Stimulated activated CD4-positive, alpha-beta T cell treated with anti-CD3 and anti-CD28 coated beads, TNF-alpha, amount 100 ng/mL, for 24 hours (primary cell): ENCODE data around the gene WDR77.

Source experiments
- DNase-seq, 3 experiments: peaks; one replicate each; pipeline ENCODE4 v3.0.0-alpha.2; 2020; ENCODE audit warnings: low read depth in 3 of 3

Gene WDR77

GRCh38 chr1:111448918-111449702 is at the start of gene WDR77, which contains the start of gene ATP5PB:
TSS of gene WDR77 (minus strand) at chr1:111449256. CDS start at chr1:111449169, 87 bp downstream.
TSS of gene ATP5PB (plus strand) at chr1:111449464. CDS start at chr1:111449542, 78 bp downstream.
- peak; percentile 79 to 87 (median 87) for DNase-seq

GRCh38 chr1:111497592-111497991 is 48.5 kb upstream of the WDR77 start:
- DNase-seq: no peak

GRCh38 chr1:111496398-111496797 is 47.3 kb upstream of the WDR77 start:
- DNase-seq: no peak

GRCh38 chr1:111491070-111491469 is 42.0 kb upstream of the WDR77 start:
- DNase-seq: no peak

GRCh38 chr1:111490220-111490619 is 41.2 kb upstream of the WDR77 start:
- DNase-seq: no peak

- no peak for DNase-seq
Measured at GRCh38 chr1:111489604-111490003, 40.5 kb upstream of the WDR77 start.

GRCh38 chr1:111488669-111489068 is 39.6 kb upstream of the WDR77 start:
- no peak for DNase-seq

- no peak for DNase-seq
Measured at GRCh38 chr1:111487133-111487532, 38.1 kb upstream of the WDR77 start.

- no peak for DNase-seq
Measured at GRCh38 chr1:111486431-111486830, 37.4 kb upstream of the WDR77 start.

- DNase-seq: no peak
Measured at GRCh38 chr1:111484391-111485026, 35.5 kb upstream of the WDR77 start.

- no peak for DNase-seq
Measured at GRCh38 chr1:111483876-111484275, 34.8 kb upstream of the WDR77 start.

- no peak for DNase-seq
Measured at GRCh38 chr1:111483166-111483565, 34.1 kb upstream of the WDR77 start.

- DNase-seq: peak; percentile 22 to 63 (median 39)
Measured at GRCh38 chr1:111481387-111482221, 32.5 kb upstream of the WDR77 start.

GRCh38 chr1:111480674-111481073 is 31.6 kb upstream of the WDR77 start:
- DNase-seq: no peak

GRCh38 chr1:111476761-111477309 is 27.8 kb upstream of the WDR77 start:
- peak in 1 of 3 experiments; percentile 18 for DNase-seq

GRCh38 chr1:111476214-111476613 is 27.2 kb upstream of the WDR77 start:
- no peak for DNase-seq

GRCh38 chr1:111475701-111476100 is 26.6 kb upstream of the WDR77 start:
- peak in 1 of 3 experiments; percentile 35 for DNase-seq

- no peak for DNase-seq
Measured at GRCh38 chr1:111474521-111474920, 25.5 kb upstream of the WDR77 start.

GRCh38 chr1:111474106-111474505 is 25.1 kb upstream of the WDR77 start:
- DNase-seq: no peak

- DNase-seq: no peak
Measured at GRCh38 chr1:111471538-111471937, 22.5 kb upstream of the WDR77 start.

GRCh38 chr1:111471012-111471411 is 22.0 kb upstream of the WDR77 start:
- peak; percentile 22 to 56 (median 32) for DNase-seq

GRCh38 chr1:111470596-111470995 is 21.5 kb upstream of the WDR77 start:
- no peak for DNase-seq
